H9 (cell line): ENCODE data around the gene MOSMO. TPM values are rescaled to one million over a fixed set of nuclear protein-coding genes. Genes with fewer than 3 reads are reported as not detected.

Experiments used
- DNase-seq: peaks from one replicate; pipeline ENCODE4 v3.0.0-alpha.2; 2017
- H2AFZ ChIP-seq: one replicate; pipeline ENCODE4 v1.6.1; 2013; ENCODE audit warnings: mild to moderate bottlenecking, low read length, control low read depth, moderate library complexity
- H2AK5ac ChIP-seq: 2 replicates; pipeline ENCODE4 v1.6.1; 2013; ENCODE audit warnings: low read length, control low read depth, mixed read lengths; ENCODE audit not compliant: insufficient read length
- H2BK120ac ChIP-seq: one replicate; pipeline ENCODE4 v1.6.1; 2013; ENCODE audit warnings: low read depth, mild to moderate bottlenecking, low read length, control low read depth, inconsistent platforms; ENCODE audit not compliant: poor library complexity, severe bottlenecking
- H2BK12ac ChIP-seq: 2 replicates; pipeline ENCODE4 v1.6.1; 2013; ENCODE audit warnings: low read length, control low read depth, mixed read lengths, low read depth; ENCODE audit not compliant: insufficient read length
- H2BK15ac ChIP-seq: 2 replicates; pipeline ENCODE4 v1.6.1; 2013; ENCODE audit warnings: low read depth, low read length, control low read depth
- H2BK20ac ChIP-seq: one replicate; pipeline ENCODE4 v1.6.1; 2013; ENCODE audit warnings: low read depth, mild to moderate bottlenecking, low read length, control low read depth, inconsistent platforms; ENCODE audit not compliant: poor library complexity, severe bottlenecking
- H2BK5ac ChIP-seq: 2 replicates; pipeline ENCODE4 v1.6.1; 2013; ENCODE audit warnings: low read length, control low read depth, mixed read lengths; ENCODE audit not compliant: insufficient read length
- H3K14ac ChIP-seq: 2 replicates; pipeline ENCODE4 v1.6.1; 2013; ENCODE audit warnings: low read length, control low read depth; ENCODE audit not compliant: insufficient read depth
- H3K18ac ChIP-seq: 2 replicates; pipeline ENCODE4 v1.6.1; 2013; ENCODE audit warnings: low read depth, mild to moderate bottlenecking, mixed read lengths, low read length, control low read depth; ENCODE audit not compliant: insufficient read length
- H3K23ac ChIP-seq: 2 replicates; pipeline ENCODE4 v1.6.1; 2013; ENCODE audit warnings: low read length, control low read depth, mixed read lengths, low read depth; ENCODE audit not compliant: insufficient read length
- H3K23me2 ChIP-seq: 2 replicates; pipeline ENCODE4 v1.6.1; 2013; ENCODE audit warnings: low read depth, mild to moderate bottlenecking, mixed read lengths, low read length, control low read depth; ENCODE audit not compliant: insufficient read length, poor library complexity, severe bottlenecking
- H3K27ac ChIP-seq: 2 replicates; pipeline ENCODE4 v1.5.1; 2013; ENCODE audit warnings: low read length, control low read depth, mixed read lengths, low read depth; ENCODE audit not compliant: insufficient read length
- H3K27me3 ChIP-seq: 2 replicates; pipeline ENCODE4 v1.6.1; 2013; ENCODE audit warnings: low read length, control low read depth, inconsistent platforms; ENCODE audit not compliant: insufficient read depth
- H3K4ac ChIP-seq: 2 replicates; pipeline ENCODE4 v1.6.1; 2013; ENCODE audit warnings: low read depth, mild to moderate bottlenecking, control low read depth, inconsistent platforms, low read length, moderate library complexity
- H3K4me1 ChIP-seq: 2 replicates; pipeline ENCODE4 v1.6.1; 2013; ENCODE audit warnings: low read length, control low read depth, inconsistent platforms; ENCODE audit not compliant: insufficient read depth
- H3K4me2 ChIP-seq: 2 replicates; pipeline ENCODE4 v1.6.1; 2013; ENCODE audit warnings: low read length, control low read depth, mixed read lengths; ENCODE audit not compliant: insufficient read length, insufficient read depth
- H3K56ac ChIP-seq: 2 replicates; pipeline ENCODE4 v1.6.1; 2013; ENCODE audit warnings: low read depth, mild to moderate bottlenecking, mixed read lengths, low read length, control low read depth; ENCODE audit not compliant: insufficient read length
- H3K79me1 ChIP-seq: 2 replicates; pipeline ENCODE4 v1.6.1; 2013; ENCODE audit warnings: low read depth, mild to moderate bottlenecking, moderate library complexity, low read length, control low read depth, inconsistent platforms; ENCODE audit not compliant: insufficient read depth, poor library complexity, severe bottlenecking
- H3K79me2 ChIP-seq: 2 replicates; pipeline ENCODE4 v1.6.1; 2013; ENCODE audit warnings: low read length, control low read depth, inconsistent platforms; ENCODE audit not compliant: insufficient read depth
- H3K9ac ChIP-seq: 2 replicates; pipeline ENCODE4 v1.6.1; 2013; ENCODE audit warnings: low read length, control low read depth, mixed read lengths; ENCODE audit not compliant: insufficient read length; ENCODE audit errors: extremely low read depth
- H3K9me3 ChIP-seq: one replicate; pipeline ENCODE4 v1.6.1; 2013; ENCODE audit warnings: low read depth, low read length, inconsistent platforms; ENCODE audit not compliant: control insufficient read depth
- H3T11ph ChIP-seq: one replicate; pipeline ENCODE4 v1.6.1; 2013; ENCODE audit warnings: mild to moderate bottlenecking, low read length, control low read depth, inconsistent platforms
- H4K20me1 ChIP-seq: one replicate; pipeline ENCODE4 v1.6.1; 2013; ENCODE audit not compliant: control insufficient read depth, insufficient read length, insufficient read depth
- H4K5ac ChIP-seq: 2 replicates; pipeline ENCODE4 v1.6.1; 2013; ENCODE audit warnings: low read depth, mild to moderate bottlenecking, mixed read lengths, low read length, control low read depth; ENCODE audit not compliant: insufficient read length
- H4K8ac ChIP-seq: replicated peaks from 2 replicates; pipeline ENCODE4 v1.6.1; 2013; ENCODE audit warnings: low read length, control low read depth, mixed read lengths, low read depth; ENCODE audit not compliant: insufficient read length
- H4K91ac ChIP-seq: 2 replicates; pipeline ENCODE4 v1.6.1; 2013; ENCODE audit warnings: low read depth, mild to moderate bottlenecking, moderate library complexity, mixed read lengths, low read length, control low read depth; ENCODE audit not compliant: insufficient read length
- H3K27ac Mint-ChIP-seq, 3 experiments: 2 replicates in 2 of 3; 3 replicates in 1 of 3; pipeline ENCODE4 v1.8.0; 2020 to 2021; ENCODE audit warnings: mixed read lengths in 3 of 3, mild to moderate bottlenecking in 1 of 3, moderate library complexity in 1 of 3
- H3K27me3 Mint-ChIP-seq: 2 replicates; pipeline ENCODE4 v1.8.0; 2021; ENCODE audit warnings: low read depth, mild to moderate bottlenecking, moderate library complexity, mixed read lengths
- H3K36me3 Mint-ChIP-seq, 3 experiments: 2 replicates in 2 of 3; 3 replicates in 1 of 3; pipeline ENCODE4 v1.8.0; 2020 to 2021; ENCODE audit warnings: low read depth in 3 of 3, mixed read lengths in 3 of 3; ENCODE audit not compliant: insufficient read depth in 1 of 3
- H3K4me1 Mint-ChIP-seq, 2 experiments: 2 replicates each; pipeline ENCODE4 v1.8.0; 2020; ENCODE audit warnings: mixed read lengths in 2 of 2
- H3K4me3 Mint-ChIP-seq, 2 experiments: 2 replicates in 1 of 2; 3 replicates in 1 of 2; pipeline ENCODE4 v1.8.0; 2020 to 2021; ENCODE audit warnings: mild to moderate bottlenecking in 2 of 2, mixed read lengths in 2 of 2, moderate library complexity in 1 of 2
- H3K9me3 Mint-ChIP-seq, 2 experiments: 2 replicates in 1 of 2; 3 replicates in 1 of 2; pipeline ENCODE4 v1.8.0; 2020; ENCODE audit warnings: mild to moderate bottlenecking in 2 of 2, mixed read lengths in 2 of 2, moderate library complexity in 1 of 2
- total RNA-seq: library from RNA; stranded (reverse); gene quantifications from 2 replicates; pipeline ENCODE4 v1.2.1, GENCODE V29; 2021
- TF ChIP-seq, protein P1 (sequence below): fragments of 200-600 bp; sonication (generic); conservative IDR thresholded peaks from 3 replicates; pipeline ENCODE4 v1.8.0; 2021; ENCODE audit warnings: antibody characterized with exemption, mild to moderate bottlenecking

MOSMO gene
- total RNA-seq, 1 experiment from 2014 or later: 13.5 TPM

DNA sequence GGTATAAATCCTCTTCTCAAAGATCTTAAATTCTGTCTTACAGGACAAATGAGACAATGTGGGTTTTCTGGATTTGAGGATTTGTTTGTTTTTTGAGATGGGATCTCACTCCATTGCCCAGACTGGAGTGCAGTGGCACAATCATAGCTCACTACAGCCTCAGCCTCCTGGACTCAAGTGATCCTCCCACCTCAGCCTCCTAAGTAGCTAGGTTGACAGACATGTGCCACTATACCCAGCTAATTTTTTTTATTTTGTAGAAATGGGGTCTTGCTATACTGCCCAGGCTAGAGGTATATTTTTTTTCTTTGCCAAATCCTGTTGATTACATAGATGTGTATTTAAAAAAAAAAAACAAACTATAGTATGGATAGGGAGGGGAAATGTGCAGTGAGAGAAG is 122.6 kb downstream of the MOSMO start:
- H3K4me1 ChIP-seq: no peaks in the 10 kb centered on the region
- no peaks in the 10 kb centered on the region for H3K27me3 ChIP-seq
- no peak overlapping the region for H4K91ac ChIP-seq
- H2BK15ac ChIP-seq: no peak overlapping the region
- H3K27ac ChIP-seq: no peak overlapping the region
- no peaks in the 10 kb centered on the region for H4K20me1 ChIP-seq
- H4K5ac ChIP-seq: no peak overlapping the region
- H3K56ac ChIP-seq: no peak overlapping the region
- H3K79me1 ChIP-seq: no peaks in the 10 kb centered on the region
- H2BK120ac ChIP-seq: no peak overlapping the region
- no peak overlapping the region for H3K9ac ChIP-seq
- no peak overlapping the region for H3K14ac ChIP-seq
- H3K9me3 ChIP-seq: no peaks in the 10 kb centered on the region
- DNase-seq: no peak
- TF ChIP-seq, protein P1, sequence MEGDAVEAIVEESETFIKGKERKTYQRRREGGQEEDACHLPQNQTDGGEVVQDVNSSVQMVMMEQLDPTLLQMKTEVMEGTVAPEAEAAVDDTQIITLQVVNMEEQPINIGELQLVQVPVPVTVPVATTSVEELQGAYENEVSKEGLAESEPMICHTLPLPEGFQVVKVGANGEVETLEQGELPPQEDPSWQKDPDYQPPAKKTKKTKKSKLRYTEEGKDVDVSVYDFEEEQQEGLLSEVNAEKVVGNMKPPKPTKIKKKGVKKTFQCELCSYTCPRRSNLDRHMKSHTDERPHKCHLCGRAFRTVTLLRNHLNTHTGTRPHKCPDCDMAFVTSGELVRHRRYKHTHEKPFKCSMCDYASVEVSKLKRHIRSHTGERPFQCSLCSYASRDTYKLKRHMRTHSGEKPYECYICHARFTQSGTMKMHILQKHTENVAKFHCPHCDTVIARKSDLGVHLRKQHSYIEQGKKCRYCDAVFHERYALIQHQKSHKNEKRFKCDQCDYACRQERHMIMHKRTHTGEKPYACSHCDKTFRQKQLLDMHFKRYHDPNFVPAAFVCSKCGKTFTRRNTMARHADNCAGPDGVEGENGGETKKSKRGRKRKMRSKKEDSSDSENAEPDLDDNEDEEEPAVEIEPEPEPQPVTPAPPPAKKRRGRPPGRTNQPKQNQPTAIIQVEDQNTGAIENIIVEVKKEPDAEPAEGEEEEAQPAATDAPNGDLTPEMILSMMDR: no peak
- H2BK12ac ChIP-seq: no peak overlapping the region
- no peaks in the 10 kb centered on the region for H3K36me3 Mint-ChIP-seq
- H3T11ph ChIP-seq: no peak overlapping the region
- H3K9me3 Mint-ChIP-seq: no peaks in the 10 kb centered on the region; a peak in 1 of 5 replicates
- no peak overlapping the region for H2AK5ac ChIP-seq
- H2AFZ ChIP-seq: no peak overlapping the region
- H3K23me2 ChIP-seq: no peaks in the 10 kb centered on the region
- no peak overlapping the region for H3K18ac ChIP-seq
- no peaks in the 10 kb centered on the region for H3K4me1 Mint-ChIP-seq
- H3K27ac Mint-ChIP-seq: no peak overlapping the region
- no peak overlapping the region for H2BK5ac ChIP-seq
- H3K4ac ChIP-seq: no peak overlapping the region
- H4K8ac ChIP-seq: no peak overlapping the region
- peaks cover 21% of the 10 kb centered on the region for H3K27me3 Mint-ChIP-seq
- no peaks in the 10 kb centered on the region for H3K79me2 ChIP-seq
- H3K4me3 Mint-ChIP-seq: no peak overlapping the region
- no peak overlapping the region for H2BK20ac ChIP-seq
- H3K23ac ChIP-seq: no peak overlapping the region
- no peak overlapping the region for H3K4me2 ChIP-seq
